Measurements from ENCODE around the gene PTPRF. TPM values are rescaled to one million over a fixed set of nuclear protein-coding genes. Genes with fewer than 3 reads are reported as not detected.

The PTPRF gene
- total and polyA plus RNA-seq, 3 donors from 2014 or later = 43.1 to 51.0 (median 45.4) TPM

- intact Hi-C loops (cut with DNase I; ENCODE audit: low total_unique reads) = no loop called here
- TF ChIP-seq, protein P1, sequence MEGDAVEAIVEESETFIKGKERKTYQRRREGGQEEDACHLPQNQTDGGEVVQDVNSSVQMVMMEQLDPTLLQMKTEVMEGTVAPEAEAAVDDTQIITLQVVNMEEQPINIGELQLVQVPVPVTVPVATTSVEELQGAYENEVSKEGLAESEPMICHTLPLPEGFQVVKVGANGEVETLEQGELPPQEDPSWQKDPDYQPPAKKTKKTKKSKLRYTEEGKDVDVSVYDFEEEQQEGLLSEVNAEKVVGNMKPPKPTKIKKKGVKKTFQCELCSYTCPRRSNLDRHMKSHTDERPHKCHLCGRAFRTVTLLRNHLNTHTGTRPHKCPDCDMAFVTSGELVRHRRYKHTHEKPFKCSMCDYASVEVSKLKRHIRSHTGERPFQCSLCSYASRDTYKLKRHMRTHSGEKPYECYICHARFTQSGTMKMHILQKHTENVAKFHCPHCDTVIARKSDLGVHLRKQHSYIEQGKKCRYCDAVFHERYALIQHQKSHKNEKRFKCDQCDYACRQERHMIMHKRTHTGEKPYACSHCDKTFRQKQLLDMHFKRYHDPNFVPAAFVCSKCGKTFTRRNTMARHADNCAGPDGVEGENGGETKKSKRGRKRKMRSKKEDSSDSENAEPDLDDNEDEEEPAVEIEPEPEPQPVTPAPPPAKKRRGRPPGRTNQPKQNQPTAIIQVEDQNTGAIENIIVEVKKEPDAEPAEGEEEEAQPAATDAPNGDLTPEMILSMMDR (IDR thresholded peaks at IDR 0.05) = no peak
- no peak for TF ChIP-seq POLR2A (IDR thresholded peaks at IDR 0.05)
- Histone ChIP-seq H3K9me3 (no peaks in the 10 kb centered on the region), H3K4me3 (peak overlapping the region; percentile 15 to 38), H3K27me3 (no peaks in the 10 kb centered on the region), H3K4me1 (no peaks in the 10 kb centered on the region), H3K36me3 (ENCODE audit: low read depth, missing control alignments) (no peaks in the 10 kb centered on the region), H3K27ac (no peak overlapping the region)
- peak; percentile 74 for DNase-seq
- 16 to 47% methylated on average over 13 to 30 of the region's 30 CpGs for WGBS, 2 donors
These were observed 19.4 kb downstream of the PTPRF start for GRCh38 chr1:43549921-43550597.

- intact Hi-C loops (cut with DNase I; ENCODE audit: low total_unique reads) = no loop called here
- Histone ChIP-seq H3K27ac (no peak overlapping the region), H3K36me3 (ENCODE audit: low read depth, missing control alignments) (no peaks in the 10 kb centered on the region), H3K27me3 (no peaks in the 10 kb centered on the region), H3K4me3 (peak overlapping the region; percentile 15 to 38), H3K4me1 (no peaks in the 10 kb centered on the region), H3K9me3 (no peaks in the 10 kb centered on the region)
- TF ChIP-seq, protein P1 (IDR thresholded peaks at IDR 0.05) = no peak
- TF ChIP-seq POLR2A (IDR thresholded peaks at IDR 0.05) = no peak
- no peak for DNase-seq
- 70 to 73% methylated on average over 15 of the region's 15 CpGs for WGBS, 2 donors
These were observed 20.0 kb downstream of the PTPRF start for GRCh38 chr1:43550598-43551246.

- no peak overlapping the region for H3K27ac ChIP-seq
These were observed 20.8 kb downstream of the PTPRF start for GRCh38 chr1:43551396-43551888.

GRCh38 chr1:43552059-43552742 lies 21.5 kb downstream of the PTPRF start:
- Histone ChIP-seq H3K9me3 (no peaks in the 10 kb centered on the region), H3K27me3 (no peaks in the 10 kb centered on the region), H3K4me1 (no peaks in the 10 kb centered on the region), H3K27ac (no peak overlapping the region), H3K36me3 (ENCODE audit: low read depth, missing control alignments) (no peaks in the 10 kb centered on the region), H3K4me3 (no peak overlapping the region)
- intact Hi-C loops (cut with DNase I; ENCODE audit: low total_unique reads) = no loop called here
- 62 to 72% methylated on average over 2 to 5 of the region's 5 CpGs for WGBS, 2 donors
- DNase-seq = no peak
- TF ChIP-seq, protein P1 (IDR thresholded peaks at IDR 0.05) = no peak
- TF ChIP-seq POLR2A (IDR thresholded peaks at IDR 0.05) = no peak

More at GRCh38 chr1:43551396-43551888, 20.8 kb downstream of the PTPRF start:
- WGBS, 2 donors = 85 to 88% methylated on average over 7 of the region's 7 CpGs
- H3K4me3 ChIP-seq = no peak overlapping the region
- no peaks in the 10 kb centered on the region for H3K9me3 ChIP-seq
- H3K36me3 ChIP-seq (ENCODE audit: low read depth, missing control alignments) = no peaks in the 10 kb centered on the region
- TF ChIP-seq, protein P1 (IDR thresholded peaks at IDR 0.05) = no peak
- no peak for TF ChIP-seq POLR2A (IDR thresholded peaks at IDR 0.05)
- no peaks in the 10 kb centered on the region for H3K27me3 ChIP-seq
- H3K4me1 ChIP-seq = no peaks in the 10 kb centered on the region
- no peak for DNase-seq
- intact Hi-C loops (cut with DNase I; ENCODE audit: low total_unique reads) = no loop called here
